ENCODE measurements around the gene DYNLRB1.

Gene DYNLRB1

DNA sequence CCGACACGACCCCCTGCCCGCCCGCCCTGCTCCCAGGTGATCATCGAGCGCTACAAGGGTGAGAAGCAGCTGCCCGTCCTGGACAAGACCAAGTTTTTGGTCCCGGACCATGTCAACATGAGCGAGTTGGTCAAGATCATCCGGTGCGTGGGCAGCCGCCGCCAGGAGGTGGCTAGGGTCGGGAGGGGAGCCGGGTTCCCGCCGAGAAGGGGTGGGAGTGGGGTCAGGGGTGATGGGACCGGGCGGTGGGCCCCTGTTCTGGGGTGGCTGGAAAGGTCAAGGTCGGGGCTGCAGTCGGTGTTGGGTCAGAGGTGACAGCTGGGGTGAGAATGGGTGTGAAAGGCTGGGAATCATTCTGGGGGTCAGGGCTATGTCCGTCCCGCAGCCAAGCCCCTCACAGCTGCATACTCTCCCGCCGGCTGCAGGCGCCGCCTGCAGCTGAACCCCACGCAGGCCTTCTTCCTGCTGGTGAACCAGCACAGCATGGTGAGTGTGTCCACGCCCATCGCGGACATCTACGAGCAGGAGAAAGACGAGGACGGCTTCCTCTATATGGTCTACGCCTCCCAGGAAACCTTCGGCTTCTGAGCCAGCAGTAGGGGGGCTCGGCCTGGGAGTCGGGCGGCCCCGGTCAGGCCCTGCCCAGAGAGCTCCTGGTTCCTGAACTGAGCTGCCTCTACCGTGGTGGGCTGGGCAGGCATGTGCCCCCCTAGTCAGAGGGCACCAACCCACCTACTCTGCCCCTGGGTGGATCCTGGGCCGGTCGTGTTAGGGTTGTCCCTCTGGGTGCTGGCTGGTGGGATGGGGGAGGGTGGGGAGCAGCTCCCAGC lies 43.3 kb downstream of the DYNLRB1 start:
- DNase-seq: no peak

DNA sequence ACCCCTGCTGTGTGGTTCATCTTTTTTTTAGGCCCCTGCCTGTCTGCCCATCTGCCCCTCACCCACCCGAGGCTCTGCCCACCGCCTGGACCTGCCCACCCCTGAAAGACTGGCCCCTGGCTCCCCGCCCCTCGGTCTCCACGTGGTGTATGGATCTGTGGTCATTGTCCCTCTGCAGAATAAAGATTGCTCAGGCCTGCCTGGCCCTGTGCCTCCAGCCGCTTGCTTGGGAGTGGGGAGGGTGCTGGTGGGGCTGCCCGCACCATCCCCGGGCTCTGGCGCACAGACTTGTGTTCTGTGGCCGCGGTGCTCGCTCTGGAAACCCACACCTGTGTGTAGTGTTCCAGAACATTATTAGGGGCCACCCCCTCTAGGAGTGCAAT lies 43.9 kb downstream of the DYNLRB1 start:
- no peak for DNase-seq

DNA sequence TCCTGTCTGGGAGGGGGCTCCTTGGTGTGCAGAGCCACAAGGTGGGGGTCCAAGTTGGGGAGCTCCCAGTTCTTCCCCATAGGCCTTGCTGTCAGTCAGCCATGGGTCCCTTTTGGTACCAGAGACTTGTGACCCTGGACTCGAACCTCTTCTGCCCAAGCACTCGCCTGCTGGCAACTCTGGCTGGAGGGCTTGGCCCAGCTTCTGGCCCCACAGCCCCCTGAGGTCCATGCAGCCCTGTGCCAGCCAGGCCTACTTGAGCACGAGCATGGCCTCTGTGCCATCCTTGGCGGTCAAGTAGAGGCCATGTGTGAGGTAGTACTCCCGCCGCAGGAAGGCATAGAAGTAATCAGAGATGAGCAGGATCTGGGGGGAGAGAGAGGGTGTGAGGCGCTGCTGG lies 44.4 kb downstream of the DYNLRB1 start:
- no peak for DNase-seq

DNA sequence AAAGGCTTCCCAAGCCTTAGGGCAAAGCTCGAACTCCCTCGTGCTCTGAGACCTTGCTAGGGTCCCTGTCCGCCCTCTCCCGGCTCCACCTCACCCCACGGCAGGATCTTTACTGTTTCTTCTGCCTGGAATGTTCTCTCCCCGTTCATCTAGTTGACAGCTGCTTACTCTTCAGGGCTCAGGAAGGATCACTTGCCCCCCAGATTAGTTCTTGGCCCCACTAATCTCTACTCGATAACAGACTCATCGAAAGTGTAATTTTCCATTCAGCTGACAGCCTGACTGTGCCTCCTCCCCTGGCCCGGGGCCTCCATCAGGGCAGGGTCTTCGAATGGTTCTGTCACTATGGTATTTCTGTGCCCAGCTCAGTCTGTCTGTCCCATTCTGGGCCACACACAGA lies 45.4 kb downstream of the DYNLRB1 start:
- DNase-seq: no peak

DNA sequence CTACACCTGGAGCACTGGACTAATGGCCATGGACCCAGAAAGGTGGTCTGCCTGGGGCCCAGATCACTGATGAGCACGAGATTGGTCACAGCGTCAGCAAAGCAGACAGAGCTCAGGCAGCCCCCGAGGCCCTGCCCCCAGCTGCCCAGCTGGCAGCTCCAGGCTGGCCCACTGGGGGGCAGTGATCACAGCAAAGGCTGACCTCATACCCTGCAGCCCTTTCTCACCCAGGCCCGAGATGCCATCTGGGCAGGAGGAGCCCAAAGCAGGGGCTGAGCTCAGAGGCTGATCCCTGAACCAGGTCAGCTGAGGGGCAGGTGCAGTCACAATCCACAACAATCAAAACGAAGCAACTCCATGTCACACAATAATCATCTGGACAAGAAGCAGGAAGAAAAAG lies 46.4 kb downstream of the DYNLRB1 start:
- DNase-seq: no peak

DNA sequence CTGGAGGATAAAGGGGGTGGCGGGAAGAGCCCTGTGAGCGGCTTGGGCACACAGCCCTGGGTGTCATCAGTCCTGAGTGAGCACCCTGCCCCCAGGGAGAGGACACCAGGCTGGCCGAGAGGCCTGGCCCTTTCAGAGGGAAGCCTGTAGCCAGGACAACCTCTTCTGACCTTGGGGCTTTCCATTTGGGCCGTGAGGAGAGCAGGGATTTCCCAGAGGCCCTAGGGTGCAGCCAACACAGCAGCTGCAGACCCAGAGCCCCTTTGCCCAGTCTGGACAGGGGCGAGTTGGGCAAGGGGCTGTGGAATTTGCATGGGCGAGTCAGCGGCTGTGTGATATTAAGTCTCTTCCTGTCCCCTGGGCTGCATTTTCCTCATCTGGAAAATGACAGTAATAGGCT lies 48.6 kb downstream of the DYNLRB1 start:
- no peak for DNase-seq

DNA sequence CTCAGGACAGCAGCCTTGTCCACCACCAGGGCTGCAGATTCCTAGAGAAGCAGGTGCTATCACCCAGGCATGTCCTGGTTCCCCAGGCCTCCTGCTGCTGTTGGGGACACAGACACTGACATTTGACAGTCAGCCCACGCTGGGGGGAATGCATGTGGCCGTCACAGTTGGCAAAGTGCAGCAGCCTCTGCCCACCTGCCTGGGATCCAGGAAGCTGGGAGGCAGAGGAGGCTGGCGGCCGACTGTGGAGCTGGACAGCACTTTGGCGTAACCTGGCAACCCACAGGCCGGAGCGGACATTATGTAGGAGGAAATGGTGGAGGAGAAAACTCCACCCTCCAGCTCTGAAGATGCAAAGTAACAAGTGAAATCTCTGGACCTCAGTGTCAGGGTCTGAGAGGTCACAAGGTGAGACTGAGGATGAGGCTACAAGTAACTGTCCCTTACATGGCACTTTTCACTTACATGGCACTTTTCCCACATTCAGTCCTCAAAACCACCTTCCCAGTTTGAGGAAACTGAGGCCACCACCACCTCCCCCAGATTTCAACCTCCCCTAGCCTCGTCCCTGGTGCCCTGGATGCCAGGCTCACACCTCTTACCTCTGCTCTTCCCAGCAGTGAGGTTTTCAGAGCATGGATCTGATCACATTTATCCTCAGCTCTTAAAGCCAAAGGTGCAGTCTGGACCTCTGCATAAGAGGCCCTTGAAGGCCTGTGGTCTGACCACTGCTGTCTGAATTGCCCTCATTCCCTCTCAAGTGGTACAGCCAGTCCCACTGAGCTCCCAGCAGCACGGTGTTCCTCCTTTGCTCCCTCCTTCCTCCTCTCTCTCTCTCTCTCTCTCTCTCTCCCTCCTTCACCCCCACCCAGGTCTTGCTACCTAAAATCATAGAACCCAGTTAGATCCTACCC lies 51.0 kb downstream of the DYNLRB1 start:
- DNase-seq: no peak

DNA sequence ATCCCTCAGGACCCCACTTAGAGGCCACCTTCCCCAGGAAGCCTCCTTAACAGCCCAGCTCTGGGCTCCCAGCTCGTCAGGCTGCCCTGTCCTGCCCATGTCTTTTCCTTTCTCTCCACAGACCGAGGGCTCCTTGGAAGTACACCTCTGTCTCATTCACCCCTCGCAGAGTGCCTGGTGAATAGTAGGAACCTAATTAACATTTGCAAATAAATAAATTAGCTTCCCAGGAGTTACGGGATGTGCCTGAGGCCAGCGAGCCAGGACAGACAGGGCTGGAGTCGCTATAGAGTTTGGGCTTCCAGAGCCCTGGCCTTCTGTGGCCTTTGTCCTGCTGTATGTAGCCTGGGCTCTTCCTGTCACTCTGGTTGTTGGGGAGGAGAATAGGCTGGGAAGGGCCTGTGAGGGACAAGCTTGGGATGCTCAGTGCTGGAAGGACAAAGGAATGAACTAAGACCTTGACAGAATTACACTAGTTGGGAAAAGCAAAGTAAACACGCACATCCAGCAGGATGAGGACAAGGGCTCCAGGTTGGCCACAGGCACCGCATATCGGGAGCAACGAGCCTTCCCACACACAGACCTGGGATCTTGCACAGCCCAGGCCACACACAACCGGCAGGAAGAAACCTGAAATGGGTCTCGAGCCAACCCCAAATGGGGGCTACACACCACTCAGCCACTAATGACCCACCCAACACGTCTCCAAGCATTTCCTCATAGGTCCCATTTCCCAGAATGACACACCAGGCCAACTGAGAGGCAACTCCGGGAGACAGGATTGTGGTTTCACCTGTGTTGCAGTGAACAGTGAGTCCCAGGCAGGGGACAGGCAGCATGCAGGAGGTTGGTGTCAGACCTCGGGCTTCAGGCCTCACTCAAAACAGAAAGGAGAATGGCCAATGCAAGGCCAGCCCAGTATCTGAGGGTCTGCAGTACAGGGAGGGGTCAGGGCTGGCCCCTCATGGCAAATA lies 52.0 kb downstream of the DYNLRB1 start:
- DNase-seq: no peak

DNA sequence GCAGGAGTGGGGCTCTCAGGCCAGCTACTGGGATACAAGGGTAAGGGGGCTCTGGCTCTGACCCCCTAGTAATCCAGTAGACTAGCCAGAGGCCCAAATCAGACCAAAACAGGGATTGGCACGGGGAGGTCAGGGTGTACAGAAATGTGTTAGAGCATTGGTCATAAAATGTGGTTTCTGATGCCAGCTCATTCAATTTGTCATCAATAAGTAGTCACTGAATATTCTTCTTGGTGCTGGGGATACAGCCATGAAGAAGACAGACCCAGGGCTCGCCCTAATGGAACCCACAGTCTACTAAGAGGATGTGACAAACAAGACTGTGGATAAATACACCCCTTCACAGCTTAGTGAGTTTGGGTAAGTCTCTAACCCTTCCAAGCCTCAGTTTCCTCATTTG lies 53.4 kb downstream of the DYNLRB1 start:
- DNase-seq: no peak

DNA sequence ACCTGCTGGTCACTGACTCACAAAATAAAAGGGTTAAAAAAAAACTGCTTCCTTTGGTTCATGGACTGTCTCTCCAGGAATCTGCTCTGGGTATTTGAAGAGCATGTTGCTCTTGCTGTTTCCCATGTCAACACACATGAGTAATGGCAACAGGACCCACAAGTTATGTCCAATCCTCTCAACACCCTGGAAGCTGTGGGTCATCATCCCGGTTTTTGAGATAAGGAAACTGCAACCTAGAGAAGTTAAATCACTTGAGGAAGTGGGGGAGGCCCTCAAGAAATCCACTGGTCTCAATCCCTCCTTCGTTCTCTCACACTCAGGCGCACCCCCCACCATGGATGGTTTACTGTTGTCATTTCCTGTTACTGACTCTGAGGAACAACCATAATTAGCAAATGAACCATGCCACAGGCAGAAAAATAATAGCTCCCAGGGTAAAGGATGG lies 54.7 kb downstream of the DYNLRB1 start:
- no peak for DNase-seq

DNA sequence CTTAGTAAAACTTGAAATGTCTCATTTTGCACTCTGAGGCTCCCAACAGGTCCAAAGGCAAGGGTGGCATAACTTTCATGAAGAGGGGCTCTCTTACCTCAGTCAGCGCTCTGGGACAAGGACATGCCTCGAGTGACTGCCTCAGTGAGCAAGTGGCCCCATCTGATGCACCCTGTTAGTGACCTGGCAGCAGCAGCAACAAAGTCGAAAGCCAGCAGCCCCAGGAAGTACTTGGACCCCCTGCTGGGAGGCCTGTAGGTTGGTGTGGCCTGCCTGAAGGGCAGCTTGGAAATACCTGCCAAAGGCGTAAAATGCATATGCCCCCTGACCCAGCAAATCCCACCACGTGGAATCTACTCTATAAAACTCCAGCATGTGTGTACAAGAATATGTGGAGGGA lies 55.5 kb downstream of the DYNLRB1 start:
- DNase-seq: no peak

DNA sequence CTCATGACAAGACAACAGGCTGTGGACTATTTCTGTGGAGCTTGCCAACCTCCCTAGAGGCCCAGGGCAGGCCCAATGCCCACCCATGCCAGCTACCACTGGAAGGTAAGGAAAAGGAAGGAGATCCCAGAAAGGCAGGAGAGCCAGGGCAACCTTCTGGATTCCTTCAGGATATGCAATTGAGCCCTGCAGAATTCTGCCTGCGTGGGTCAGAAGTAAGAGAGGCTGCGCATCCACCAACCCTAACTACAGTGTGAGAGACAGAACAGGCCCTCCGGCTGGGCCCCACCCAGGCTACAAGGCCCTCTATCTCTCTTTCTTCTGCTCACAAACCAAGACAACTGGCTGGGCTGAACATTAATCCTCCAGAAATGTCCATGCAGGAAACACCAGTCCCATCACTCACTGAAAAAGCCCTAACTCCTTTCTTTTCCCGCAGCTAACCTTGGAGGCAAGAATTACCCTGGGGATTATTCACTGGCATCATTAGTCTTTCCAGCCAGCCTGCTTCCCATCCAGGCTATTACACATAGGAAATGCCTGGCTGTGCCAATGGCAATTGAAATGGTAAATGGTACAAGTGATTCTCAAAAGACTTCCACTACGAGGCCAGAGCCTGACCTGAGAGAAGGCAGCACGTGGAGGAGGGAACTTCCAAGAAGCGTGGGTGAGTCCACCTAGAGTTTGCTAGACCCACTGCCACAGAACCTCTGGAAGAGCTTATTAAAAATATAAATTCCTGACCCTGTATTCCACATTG lies 57.5 kb downstream of the DYNLRB1 start:
- DNase-seq: no peak

DNA sequence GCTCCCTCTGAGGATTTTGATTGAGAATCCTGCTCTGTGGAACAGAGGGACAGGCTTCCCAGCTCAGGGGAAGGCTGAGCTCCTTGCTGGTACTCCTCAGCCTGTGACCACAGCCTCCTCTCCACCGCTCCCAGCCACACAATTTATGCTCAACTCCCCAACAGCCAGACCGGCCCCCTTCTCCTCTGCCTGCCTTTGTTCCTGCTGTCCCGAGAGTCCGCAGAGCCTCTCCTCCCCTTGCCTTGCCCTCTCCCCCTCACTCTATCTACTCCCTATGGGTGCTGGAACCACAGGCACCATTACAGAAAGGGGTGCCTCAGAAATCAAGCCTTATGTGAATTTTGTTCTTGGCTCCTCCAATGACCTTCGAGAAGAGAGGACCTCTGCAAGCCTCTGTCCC lies 58.2 kb downstream of the DYNLRB1 start:
- DNase-seq: no peak

DNA sequence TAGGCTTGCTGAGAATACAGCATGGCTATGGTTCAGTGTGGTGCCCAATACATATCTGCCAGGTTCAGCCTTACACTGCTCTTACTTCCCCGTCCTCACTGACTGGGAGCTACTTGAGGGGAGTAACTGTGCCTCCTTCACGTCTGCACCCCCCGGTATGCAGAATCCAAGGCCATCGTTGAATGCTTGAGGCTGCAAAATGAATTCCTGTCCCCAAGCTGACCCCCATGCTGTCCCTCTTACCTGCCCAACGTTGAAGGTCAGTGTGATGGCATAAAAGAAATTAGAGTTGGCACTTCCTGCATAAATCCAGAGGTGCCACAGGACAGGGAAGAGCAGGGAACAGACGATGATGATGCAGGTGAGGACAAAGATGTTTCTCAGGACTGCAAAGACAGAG lies 58.6 kb downstream of the DYNLRB1 start:
- DNase-seq: no peak

DNA sequence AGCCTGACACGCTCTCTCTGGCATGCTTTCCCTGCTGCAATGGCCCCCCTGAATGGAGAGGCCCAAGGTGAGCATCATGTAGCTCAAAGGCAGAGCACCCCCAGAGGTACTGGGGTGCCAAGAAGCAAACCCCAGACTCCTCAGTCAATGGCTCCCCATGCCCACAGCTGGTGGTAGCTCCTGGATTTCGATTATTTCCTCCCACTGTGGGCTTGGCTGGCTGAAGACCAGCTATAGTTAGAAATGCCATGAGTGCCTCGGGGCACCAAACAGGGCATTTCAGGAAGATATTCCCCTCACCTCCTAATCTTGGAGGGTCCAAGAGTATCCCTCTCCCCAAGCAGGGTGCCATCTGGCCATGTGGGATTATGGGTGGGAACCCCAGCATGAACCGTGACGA lies 59.0 kb downstream of the DYNLRB1 start:
- no peak for DNase-seq

DNA sequence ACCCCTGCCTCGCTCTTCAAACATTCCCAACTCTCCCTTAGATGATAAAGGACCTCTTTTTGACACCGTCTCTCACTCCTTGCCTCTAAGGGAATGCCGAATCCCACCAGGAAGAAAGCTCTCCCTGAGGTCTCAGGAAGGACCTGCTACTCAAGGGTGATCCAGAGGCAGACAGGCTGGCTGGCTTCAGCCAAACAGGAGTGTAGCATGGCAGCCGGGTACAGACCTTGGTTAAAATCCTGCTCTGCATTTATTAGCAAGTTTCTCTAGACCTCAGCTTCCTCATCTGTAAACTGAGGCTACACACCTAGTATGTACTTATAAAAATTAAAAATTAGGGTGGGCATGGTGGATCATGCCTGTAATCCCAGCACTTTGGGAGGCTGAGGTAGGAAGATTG lies 59.5 kb downstream of the DYNLRB1 start:
- DNase-seq: no peak

DNA sequence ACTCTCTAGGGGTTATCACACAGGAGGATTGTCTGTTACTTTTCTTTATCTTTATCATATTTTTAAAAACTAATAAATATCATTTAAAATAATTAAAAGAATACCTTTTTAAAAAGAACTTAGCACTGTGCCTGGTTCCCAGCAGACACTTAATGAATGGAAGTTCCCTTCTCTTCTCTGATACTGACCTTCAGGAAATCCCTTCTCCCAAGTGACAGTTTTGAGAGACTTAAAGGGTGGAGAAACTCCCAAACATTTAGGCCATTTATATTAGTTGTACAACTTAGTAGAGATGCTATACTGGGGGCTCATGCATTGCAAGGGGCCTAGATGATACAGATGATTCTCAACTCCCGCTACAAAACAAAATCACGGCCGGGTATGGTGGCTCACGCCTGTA lies 60.8 kb downstream of the DYNLRB1 start:
- no peak for DNase-seq

DNA sequence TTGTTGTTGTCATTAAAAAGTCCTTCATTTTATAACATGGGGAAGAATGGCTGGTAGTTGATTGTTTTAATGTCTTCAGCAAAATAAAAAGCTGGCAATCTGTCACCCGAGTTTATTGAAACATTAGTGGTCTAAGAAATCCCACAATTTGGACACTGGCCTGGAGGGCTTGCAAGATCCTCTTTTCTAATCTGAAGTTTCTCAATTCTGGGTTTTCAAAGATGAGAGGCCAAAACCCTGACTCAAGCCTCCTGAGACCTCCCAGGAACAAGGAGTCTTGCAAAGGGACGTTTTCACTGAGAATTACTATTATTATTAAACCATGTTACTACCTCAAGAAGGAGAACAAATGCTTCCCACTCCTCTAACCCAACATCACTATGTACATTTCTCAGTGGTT lies 61.8 kb downstream of the DYNLRB1 start:
- no peak for DNase-seq

DNA sequence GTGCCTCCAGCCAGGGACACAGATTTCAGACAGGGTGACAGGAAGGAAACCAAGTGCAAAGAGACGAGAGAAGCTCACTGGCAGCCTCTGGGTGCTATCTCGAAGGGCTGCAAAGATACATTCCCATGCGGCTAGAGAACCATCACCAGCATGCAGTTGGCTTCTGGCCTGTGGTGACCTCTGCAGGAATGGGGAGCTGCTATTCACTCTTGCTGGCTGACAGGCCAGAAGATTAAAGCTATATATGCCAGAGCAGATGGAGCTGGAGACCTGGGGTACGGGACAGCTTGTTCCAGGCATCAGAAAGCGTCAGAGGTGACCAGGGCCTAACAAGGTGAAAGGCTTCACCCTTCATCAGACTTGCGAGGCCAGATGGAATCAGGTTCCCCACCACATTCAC lies 62.3 kb downstream of the DYNLRB1 start:
- DNase-seq: no peak

DNA sequence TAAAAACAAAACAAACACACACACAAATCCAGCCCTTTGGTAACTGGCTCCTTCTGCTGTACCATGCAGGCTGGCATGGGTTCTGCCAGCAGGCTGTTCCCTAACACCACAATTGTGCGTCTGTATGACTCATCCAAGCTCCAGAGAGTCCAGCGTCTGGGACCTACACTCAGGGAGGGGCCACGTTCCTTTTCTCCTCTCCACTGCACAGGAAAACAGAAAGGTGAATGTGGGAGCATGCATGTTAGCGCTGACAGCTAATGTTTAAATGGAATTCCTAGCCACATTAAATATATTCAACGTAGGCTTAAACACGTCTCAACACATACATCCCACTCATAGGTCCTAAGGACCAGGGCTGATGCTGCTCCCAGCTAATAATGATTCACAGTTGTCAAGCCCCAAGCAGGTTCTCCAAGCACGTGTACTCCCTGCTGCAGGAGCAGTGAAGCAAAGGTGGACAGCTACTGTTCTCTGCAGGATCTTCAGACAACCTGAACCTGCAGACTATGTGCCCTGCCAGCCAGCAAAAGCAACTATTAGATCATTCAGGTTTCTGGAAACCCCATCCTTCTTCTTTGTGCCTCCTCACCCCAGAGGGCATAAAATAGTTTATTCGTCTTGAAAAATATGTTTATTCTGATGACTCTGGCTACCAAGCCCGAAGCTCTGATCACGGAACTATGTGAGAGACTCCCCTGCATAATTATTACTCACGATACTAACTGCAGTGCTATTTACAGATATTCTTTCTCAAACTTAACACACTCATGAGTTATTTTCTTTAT lies 63.2 kb downstream of the DYNLRB1 start:
- DNase-seq: no peak

All from NCI-H1048 (cell line).